ENCODE results near the gene SEPTIN14. TPM values are rescaled to one million over a fixed set of nuclear protein-coding genes. Genes with fewer than 3 reads are reported as not detected.

SEPTIN14 gene
- total and polyA plus RNA-seq, 2 of the 13 experiments (the other 11 are each of a cell fraction or from before 2014, with no cell fraction given) = not detected

DNA sequence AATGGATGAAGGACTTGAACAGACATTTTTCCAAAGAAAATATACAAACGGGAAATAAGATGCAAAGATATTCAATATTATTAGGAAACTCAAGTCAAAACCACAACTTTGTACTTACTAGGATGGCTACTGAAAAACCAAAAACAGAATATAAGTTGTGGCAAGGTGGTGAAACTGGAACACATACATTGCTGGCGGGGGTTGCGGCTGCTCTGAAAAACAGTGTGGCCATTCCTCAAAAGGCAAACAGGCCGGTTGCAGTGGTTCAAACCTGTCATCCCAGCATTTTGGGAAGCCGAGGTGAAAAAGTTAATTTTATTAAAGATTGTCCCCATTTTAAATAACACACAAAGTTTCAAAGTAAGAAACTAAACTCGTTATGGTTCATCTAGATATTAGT is 14.8 kb upstream of the SEPTIN14 start:
- no TSS peak for BruUV-seq (replicated peaks)
- Histone ChIP-seq H3K36me3 (replicated peaks in 1 of 2; ENCODE audit: control insufficient read depth in 1 of 2, insufficient read depth in 2 of 2, low read length in 2 of 2) (no peaks in the 10 kb centered on the region), H3K4me3 (replicated peaks in 1 of 3; ENCODE audit: insufficient read depth in 1 of 3, low read depth in 2 of 3, low read length in 3 of 3) (no peak overlapping the region), H3K79me2 (ENCODE audit: insufficient read depth, low read length) (no peaks in the 10 kb centered on the region), H3K9me3 (ENCODE audit: low read length) (no peaks in the 10 kb centered on the region), H2AFZ (ENCODE audit: low read length) (no peak overlapping the region), H3K27me3 (ENCODE audit: control insufficient read depth in 1 of 2, insufficient read depth in 2 of 2, low read length in 2 of 2) (no peaks in the 10 kb centered on the region; a peak in 1 of 5 replicates), H4K20me1 (ENCODE audit: insufficient read depth, low read length) (no peaks in the 10 kb centered on the region), H3K4me2 (ENCODE audit: low read depth, low read length) (no peak overlapping the region), H3K4me1 (ENCODE audit: insufficient read depth, low read length) (no peaks in the 10 kb centered on the region), H3K27ac (ENCODE audit: extremely low read length, insufficient read depth, low read length) (no peak overlapping the region), H3K9ac (ENCODE audit: insufficient read depth, low read depth, low read length) (no peak overlapping the region)
- no peak for FAIRE-seq
- ChIA-PET POLR2A (no interaction called here), CTCF (ENCODE audit: low intra/inter-chr PET ratio, low total read pairs) (no interaction called here)
- DNase-seq (ENCODE audit: low spot score) = no peak
- 33% methylated on average over 6 of the region's 6 CpGs for WGBS (ENCODE audit: low lambda C conversion rate)
- no peak for ATAC-seq
- intact Hi-C loops (cut with micrococcal nuclease; ENCODE audit: unreplicated experiment) = no loop called here
- in situ Hi-C loops (cut with HindIII; ENCODE audit: extremely low pct_ligation_motif_present, low pct_unique_long_range_greater_than_20kb) = no loop called here
- TF ChIP-seq MBNL3 (CRISPR knock-in tag; conservative IDR thresholded peaks at IDR 0.05) = no peak
- TF ChIP-seq, protein P1, sequence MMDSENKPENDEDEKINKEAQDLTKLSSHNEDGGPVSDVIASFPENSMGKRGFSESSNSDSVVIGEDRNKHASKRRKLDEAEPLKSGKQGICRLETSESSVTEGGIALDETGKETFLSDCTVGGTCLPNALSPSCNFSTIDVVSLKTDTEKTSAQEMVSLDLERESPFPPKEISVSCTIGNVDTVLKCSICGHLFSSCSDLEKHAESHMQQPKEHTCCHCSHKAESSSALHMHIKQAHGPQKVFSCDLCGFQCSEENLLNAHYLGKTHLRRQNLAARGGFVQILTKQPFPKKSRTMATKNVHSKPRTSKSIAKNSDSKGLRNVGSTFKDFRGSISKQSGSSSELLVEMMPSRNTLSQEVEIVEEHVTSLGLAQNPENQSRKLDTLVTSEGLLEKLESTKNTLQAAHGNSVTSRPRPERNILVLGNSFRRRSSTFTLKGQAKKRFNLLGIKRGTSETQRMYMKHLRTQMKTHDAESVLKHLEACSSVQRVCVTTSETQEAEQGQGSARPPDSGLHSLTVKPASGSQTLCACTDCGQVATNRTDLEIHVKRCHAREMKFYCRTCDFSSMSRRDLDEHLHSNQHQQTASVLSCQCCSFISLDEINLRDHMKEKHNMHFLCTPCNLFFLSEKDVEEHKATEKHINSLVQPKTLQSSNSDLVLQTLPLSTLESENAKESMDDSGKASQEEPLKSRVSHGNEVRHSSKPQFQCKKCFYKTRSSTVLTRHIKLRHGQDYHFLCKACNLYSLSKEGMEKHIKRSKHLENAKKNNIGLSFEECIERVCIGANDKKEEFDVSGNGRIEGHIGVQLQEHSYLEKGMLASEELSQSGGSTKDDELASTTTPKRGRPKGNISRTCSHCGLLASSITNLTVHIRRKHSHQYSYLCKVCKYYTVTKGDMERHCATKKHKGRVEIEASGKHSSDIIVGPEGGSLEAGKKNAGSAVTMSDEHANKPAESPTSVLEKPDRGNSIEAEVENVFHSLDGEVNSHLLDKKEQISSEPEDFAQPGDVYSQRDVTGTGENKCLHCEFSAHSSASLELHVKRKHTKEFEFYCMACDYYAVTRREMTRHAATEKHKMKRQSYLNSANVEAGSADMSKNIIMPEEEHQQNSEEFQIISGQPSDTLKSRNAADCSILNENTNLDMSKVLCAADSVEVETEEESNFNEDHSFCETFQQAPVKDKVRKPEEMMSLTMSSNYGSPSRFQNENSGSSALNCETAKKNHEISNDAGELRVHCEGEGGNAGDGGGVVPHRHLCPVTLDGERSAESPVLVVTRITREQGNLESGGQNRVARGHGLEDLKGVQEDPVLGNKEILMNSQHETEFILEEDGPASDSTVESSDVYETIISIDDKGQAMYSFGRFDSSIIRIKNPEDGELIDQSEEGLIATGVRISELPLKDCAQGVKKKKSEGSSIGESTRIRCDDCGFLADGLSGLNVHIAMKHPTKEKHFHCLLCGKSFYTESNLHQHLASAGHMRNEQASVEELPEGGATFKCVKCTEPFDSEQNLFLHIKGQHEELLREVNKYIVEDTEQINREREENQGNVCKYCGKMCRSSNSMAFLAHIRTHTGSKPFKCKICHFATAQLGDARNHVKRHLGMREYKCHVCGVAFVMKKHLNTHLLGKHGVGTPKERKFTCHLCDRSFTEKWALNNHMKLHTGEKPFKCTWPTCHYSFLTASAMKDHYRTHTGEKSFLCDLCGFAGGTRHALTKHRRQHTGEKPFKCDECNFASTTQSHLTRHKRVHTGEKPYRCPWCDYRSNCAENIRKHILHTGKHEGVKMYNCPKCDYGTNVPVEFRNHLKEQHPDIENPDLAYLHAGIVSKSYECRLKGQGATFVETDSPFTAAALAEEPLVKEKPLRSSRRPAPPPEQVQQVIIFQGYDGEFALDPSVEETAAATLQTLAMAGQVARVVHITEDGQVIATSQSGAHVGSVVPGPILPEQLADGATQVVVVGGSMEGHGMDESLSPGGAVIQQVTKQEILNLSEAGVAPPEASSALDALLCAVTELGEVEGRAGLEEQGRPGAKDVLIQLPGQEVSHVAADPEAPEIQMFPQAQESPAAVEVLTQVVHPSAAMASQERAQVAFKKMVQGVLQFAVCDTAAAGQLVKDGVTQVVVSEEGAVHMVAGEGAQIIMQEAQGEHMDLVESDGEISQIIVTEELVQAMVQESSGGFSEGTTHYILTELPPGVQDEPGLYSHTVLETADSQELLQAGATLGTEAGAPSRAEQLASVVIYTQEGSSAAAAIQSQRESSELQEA (CRISPR knock-in tag; IDR thresholded peaks at IDR 0.05; ENCODE audit: not compliant biosample characterization) = no peak
- no peak for TF ChIP-seq TCF7L2 (IDR thresholded peaks at IDR 0.05; ENCODE audit: low read depth, low read length)
- TF ChIP-seq ELF1 (CRISPR knock-in tag; IDR thresholded peaks at IDR 0.05) = no peak
- TF ChIP-seq SMARCC2 (IDR thresholded peaks at IDR 0.05) = no peak
- no peak for TF ChIP-seq BHLHE40 (IDR thresholded peaks at IDR 0.05; ENCODE audit: low read length)
- TF ChIP-seq, protein P2, sequence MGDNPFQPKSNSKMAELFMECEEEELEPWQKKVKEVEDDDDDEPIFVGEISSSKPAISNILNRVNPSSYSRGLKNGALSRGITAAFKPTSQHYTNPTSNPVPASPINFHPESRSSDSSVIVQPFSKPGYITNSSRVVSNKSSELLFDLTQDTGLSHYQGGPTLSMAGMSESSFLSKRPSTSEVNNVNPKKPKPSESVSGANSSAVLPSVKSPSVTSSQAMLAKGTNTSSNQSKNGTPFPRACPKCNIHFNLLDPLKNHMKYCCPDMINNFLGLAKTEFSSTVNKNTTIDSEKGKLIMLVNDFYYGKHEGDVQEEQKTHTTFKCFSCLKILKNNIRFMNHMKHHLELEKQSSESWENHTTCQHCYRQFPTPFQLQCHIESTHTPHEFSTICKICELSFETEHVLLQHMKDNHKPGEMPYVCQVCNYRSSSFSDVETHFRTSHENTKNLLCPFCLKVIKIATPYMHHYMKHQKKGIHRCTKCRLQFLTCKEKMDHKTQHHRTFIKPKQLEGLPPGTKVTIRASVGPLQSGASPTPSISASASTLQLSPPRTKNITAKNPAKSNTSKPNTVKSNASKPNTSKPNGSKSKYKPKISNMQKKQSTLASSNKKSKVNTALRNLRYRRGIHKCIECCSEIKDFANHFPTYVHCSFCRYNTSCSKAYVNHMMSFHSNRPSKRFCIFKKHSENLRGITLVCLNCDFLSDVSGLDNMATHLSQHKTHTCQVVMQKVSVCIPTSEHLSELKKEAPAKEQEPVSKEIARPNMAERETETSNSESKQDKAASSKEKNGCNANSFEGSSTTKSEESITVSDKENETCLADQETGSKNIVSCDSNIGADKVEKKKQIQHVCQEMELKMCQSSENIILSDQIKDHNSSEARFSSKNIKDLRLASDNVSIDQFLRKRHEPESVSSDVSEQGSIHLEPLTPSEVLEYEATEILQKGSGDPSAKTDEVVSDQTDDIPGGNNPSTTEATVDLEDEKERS (CRISPR knock-in tag; IDR thresholded peaks at IDR 0.05) = no peak
- TF ChIP-seq NKX3-1 (CRISPR knock-in tag; IDR thresholded peaks at IDR 0.05) = no peak
- TF ChIP-seq KAT2B (IDR thresholded peaks at IDR 0.05; ENCODE audit: borderline replicate concordance, low read depth, low read length) = no peak
- TF ChIP-seq ZNF839 (CRISPR knock-in tag; IDR thresholded peaks at IDR 0.05; ENCODE audit: borderline replicate concordance) = no peak
